ENCODE data around the gene GATA2.

DNA sequence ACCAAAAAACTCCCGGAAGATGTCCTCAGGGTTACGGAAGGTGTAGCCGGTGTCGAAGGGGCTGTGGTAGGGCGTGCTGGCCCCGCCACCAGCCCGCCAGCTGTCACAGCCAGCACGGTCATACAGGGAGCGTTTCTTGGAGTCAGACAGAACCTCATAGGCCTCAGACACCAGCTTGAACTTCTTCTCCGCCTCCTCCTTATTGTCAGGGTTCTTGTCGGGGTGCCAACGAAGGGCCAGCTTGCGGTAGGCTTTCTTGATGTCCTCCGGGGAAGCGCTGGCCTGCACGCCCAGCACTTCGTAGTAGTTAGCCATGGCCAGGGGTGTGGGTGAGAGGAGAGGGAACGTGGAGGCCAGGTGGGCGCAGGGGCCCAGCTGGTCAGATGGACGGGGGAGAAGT, 30.1 kb downstream of the GATA2 start:
- TF ChIP-seq, protein P1, sequence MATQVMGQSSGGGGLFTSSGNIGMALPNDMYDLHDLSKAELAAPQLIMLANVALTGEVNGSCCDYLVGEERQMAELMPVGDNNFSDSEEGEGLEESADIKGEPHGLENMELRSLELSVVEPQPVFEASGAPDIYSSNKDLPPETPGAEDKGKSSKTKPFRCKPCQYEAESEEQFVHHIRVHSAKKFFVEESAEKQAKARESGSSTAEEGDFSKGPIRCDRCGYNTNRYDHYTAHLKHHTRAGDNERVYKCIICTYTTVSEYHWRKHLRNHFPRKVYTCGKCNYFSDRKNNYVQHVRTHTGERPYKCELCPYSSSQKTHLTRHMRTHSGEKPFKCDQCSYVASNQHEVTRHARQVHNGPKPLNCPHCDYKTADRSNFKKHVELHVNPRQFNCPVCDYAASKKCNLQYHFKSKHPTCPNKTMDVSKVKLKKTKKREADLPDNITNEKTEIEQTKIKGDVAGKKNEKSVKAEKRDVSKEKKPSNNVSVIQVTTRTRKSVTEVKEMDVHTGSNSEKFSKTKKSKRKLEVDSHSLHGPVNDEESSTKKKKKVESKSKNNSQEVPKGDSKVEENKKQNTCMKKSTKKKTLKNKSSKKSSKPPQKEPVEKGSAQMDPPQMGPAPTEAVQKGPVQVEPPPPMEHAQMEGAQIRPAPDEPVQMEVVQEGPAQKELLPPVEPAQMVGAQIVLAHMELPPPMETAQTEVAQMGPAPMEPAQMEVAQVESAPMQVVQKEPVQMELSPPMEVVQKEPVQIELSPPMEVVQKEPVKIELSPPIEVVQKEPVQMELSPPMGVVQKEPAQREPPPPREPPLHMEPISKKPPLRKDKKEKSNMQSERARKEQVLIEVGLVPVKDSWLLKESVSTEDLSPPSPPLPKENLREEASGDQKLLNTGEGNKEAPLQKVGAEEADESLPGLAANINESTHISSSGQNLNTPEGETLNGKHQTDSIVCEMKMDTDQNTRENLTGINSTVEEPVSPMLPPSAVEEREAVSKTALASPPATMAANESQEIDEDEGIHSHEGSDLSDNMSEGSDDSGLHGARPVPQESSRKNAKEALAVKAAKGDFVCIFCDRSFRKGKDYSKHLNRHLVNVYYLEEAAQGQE (IDR thresholded peaks at IDR 0.05; ENCODE audit: low read depth), result no peak
- TF ChIP-seq EGR1 (IDR thresholded peaks at IDR 0.05) (no peak), NFIC (IDR thresholded peaks at IDR 0.05) (no peak), EP300 (IDR thresholded peaks at IDR 0.05; ENCODE audit: borderline replicate concordance) (no peak)
